ENCODE measurements around the gene ID4. TPM values are rescaled to one million over a fixed set of nuclear protein-coding genes. Genes with fewer than 3 reads are reported as not detected.

Gene ID4
- total RNA-seq, 1 experiment from 2014 or later = 0.10 TPM

DNA sequence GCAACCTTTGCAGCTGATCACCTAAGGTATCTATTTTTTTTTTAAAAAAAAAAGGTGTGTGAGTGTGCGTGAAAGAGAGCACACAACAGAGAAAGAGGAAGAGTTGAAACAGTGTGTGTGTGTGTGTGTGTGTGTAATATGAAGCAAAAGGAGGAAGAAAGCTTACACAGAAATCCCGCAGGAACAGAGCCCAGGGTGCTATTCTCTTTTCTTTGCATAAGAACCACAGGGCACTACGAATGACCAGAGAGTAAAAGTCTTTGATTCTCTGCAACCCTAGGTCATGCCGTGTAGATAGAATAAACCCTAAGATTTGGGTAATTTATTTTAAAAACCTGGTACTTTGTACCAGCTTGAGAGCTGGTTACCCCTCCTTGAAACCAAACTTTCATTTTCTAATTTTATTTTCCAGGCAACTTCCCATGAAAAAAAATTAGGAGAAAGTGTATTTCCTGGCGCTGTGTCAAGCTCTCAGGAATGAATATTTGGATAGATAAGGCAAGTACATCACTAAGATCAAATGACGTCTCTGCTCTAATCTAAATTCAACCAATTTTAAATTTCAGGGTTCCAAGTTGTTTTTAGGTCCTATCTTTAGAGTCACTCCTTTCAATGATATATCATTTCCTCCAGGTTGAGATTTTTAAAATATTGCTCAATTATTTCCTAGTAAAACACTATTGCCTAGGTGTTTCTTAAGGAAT, 47.9 kb upstream of the ID4 start:
- Histone ChIP-seq H3K9me3 (ENCODE audit: control insufficient read depth, insufficient read depth, low read depth, low read length) (no peaks in the 10 kb centered on the region), H3K27me3 (ENCODE audit: control insufficient read depth, insufficient read depth, low read length) (no peaks in the 10 kb centered on the region), H3K4me1 (ENCODE audit: control insufficient read depth, insufficient read depth, low read length) (no peaks in the 10 kb centered on the region), H3K27ac (ENCODE audit: low read length) (no peak overlapping the region), H3K36me3 (ENCODE audit: control insufficient read depth, insufficient read depth, low read length) (no peaks in the 10 kb centered on the region), H3K4me3 (ENCODE audit: low read depth in 2 of 2, low read length in 2 of 2) (no peak overlapping the region)
- no peak for TF ChIP-seq POLR2AphosphoS5 (IDR thresholded peaks at IDR 0.05; ENCODE audit: low read depth, low read length)
- no peak for TF ChIP-seq REST (IDR thresholded peaks at IDR 0.05; ENCODE audit: insufficient read depth in 1 of 2, low read depth in 2 of 2, low read length in 1 of 2)
- TF ChIP-seq, protein P1, sequence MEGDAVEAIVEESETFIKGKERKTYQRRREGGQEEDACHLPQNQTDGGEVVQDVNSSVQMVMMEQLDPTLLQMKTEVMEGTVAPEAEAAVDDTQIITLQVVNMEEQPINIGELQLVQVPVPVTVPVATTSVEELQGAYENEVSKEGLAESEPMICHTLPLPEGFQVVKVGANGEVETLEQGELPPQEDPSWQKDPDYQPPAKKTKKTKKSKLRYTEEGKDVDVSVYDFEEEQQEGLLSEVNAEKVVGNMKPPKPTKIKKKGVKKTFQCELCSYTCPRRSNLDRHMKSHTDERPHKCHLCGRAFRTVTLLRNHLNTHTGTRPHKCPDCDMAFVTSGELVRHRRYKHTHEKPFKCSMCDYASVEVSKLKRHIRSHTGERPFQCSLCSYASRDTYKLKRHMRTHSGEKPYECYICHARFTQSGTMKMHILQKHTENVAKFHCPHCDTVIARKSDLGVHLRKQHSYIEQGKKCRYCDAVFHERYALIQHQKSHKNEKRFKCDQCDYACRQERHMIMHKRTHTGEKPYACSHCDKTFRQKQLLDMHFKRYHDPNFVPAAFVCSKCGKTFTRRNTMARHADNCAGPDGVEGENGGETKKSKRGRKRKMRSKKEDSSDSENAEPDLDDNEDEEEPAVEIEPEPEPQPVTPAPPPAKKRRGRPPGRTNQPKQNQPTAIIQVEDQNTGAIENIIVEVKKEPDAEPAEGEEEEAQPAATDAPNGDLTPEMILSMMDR (IDR thresholded peaks at IDR 0.05) = no peak
- TF ChIP-seq TCF7L2 (IDR thresholded peaks at IDR 0.05; ENCODE audit: low read depth, low read length) = no peak
- TF ChIP-seq SIN3A (IDR thresholded peaks at IDR 0.05; ENCODE audit: borderline replicate concordance, insufficient read depth, low read depth, low read length) = no peak
- ChIA-PET CTCF (no interaction called here), POLR2A (no interaction called here)
- in situ Hi-C loops (cut with HindIII; ENCODE audit: low pct_unique_long_range_greater_than_20kb, low sequenced_read_pairs) (no loop called here), intact Hi-C loops (cut with micrococcal nuclease; ENCODE audit: unreplicated experiment) (no loop called here)
- no peak for ATAC-seq
- no peak for DNase-seq (ENCODE audit: low read depth, low spot score)
- no TSS peak for BruUV-seq (replicated peaks)

DNA sequence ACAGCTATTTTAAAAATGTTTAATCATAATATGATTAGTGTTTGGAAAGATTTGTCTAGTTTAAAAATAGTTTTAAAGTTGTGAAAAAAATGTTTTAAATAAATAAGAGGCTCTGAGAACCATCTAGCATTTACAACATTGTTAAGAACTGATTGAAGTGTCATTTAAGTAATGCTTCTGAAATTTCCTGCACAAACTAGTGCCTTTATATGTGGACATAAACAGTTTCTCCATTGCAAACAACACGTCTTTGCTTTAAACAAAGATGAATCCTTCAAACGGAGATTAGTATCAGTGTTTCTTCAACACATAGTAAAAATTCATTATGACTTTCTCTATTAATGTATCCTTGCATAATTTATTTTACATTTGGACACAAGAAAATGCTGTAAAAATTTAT, 45.9 kb upstream of the ID4 start:
- DNase-seq (ENCODE audit: low read depth, low spot score) (no peak), ATAC-seq (no peak)
- intact Hi-C loops (cut with micrococcal nuclease; ENCODE audit: unreplicated experiment) = no loop called here
- Histone ChIP-seq H3K4me3 (ENCODE audit: low read depth in 2 of 2, low read length in 2 of 2) (no peak overlapping the region), H3K27ac (ENCODE audit: low read length) (no peak overlapping the region), H3K4me1 (ENCODE audit: control insufficient read depth, insufficient read depth, low read length) (no peaks in the 10 kb centered on the region), H3K27me3 (ENCODE audit: control insufficient read depth, insufficient read depth, low read length) (no peaks in the 10 kb centered on the region), H3K9me3 (ENCODE audit: control insufficient read depth, insufficient read depth, low read depth, low read length) (peaks cover 1% of the 10 kb centered on the region; the same call in 1 of the 2 replicates), H3K36me3 (ENCODE audit: control insufficient read depth, insufficient read depth, low read length) (no peaks in the 10 kb centered on the region)
- TF ChIP-seq REST (IDR thresholded peaks at IDR 0.05; ENCODE audit: insufficient read depth in 1 of 2, low read depth in 2 of 2, low read length in 1 of 2) (no peak), TCF7L2 (IDR thresholded peaks at IDR 0.05; ENCODE audit: low read depth, low read length) (no peak), POLR2AphosphoS5 (IDR thresholded peaks at IDR 0.05; ENCODE audit: low read depth, low read length) (no peak), SIN3A (IDR thresholded peaks at IDR 0.05; ENCODE audit: borderline replicate concordance, insufficient read depth, low read depth, low read length) (no peak)
- TF ChIP-seq, protein P1 (IDR thresholded peaks at IDR 0.05) = no peak
- in situ Hi-C loops (cut with HindIII; ENCODE audit: low pct_unique_long_range_greater_than_20kb, low sequenced_read_pairs) = no loop called here
- no TSS peak for BruUV-seq (replicated peaks)
- ChIA-PET CTCF (no interaction called here), POLR2A (no interaction called here)

Data from Panc1 (cell line).